Measurements from ENCODE around the gene HBG1. TPM values are rescaled to one million over a fixed set of nuclear protein-coding genes. Genes with fewer than 3 reads are reported as not detected.

The HBG1 gene
- total RNA-seq, 1 donor: not detected

DNA sequence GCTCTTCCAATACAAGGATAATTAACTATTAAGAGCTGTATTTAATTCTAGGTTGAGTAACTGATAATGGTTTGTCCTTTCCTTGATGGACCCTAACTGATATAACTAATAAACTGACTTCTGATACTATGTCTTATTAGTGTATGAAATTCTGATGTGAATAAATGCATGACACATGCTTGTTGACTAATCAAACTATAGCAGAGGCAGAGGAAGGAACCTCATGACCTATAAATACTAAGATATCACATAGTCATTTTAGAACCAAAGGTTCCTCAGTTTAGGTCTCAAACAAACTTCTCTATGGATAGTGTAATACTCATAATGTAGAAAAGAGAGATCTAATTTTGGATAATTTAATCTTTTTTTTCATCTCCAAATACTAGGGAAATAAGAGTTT is 10.6 kb downstream of the HBG1 start:
- TF ChIP-seq, protein P1, sequence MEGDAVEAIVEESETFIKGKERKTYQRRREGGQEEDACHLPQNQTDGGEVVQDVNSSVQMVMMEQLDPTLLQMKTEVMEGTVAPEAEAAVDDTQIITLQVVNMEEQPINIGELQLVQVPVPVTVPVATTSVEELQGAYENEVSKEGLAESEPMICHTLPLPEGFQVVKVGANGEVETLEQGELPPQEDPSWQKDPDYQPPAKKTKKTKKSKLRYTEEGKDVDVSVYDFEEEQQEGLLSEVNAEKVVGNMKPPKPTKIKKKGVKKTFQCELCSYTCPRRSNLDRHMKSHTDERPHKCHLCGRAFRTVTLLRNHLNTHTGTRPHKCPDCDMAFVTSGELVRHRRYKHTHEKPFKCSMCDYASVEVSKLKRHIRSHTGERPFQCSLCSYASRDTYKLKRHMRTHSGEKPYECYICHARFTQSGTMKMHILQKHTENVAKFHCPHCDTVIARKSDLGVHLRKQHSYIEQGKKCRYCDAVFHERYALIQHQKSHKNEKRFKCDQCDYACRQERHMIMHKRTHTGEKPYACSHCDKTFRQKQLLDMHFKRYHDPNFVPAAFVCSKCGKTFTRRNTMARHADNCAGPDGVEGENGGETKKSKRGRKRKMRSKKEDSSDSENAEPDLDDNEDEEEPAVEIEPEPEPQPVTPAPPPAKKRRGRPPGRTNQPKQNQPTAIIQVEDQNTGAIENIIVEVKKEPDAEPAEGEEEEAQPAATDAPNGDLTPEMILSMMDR (IDR thresholded peaks at IDR 0.05; ENCODE audit: insufficient read depth, low read depth, low read length): no peak
- H3K4me3 ChIP-seq (ENCODE audit: low read depth, low read length): no peak overlapping the region
- DNase-seq (ENCODE audit: low read depth): no peak

DNA sequence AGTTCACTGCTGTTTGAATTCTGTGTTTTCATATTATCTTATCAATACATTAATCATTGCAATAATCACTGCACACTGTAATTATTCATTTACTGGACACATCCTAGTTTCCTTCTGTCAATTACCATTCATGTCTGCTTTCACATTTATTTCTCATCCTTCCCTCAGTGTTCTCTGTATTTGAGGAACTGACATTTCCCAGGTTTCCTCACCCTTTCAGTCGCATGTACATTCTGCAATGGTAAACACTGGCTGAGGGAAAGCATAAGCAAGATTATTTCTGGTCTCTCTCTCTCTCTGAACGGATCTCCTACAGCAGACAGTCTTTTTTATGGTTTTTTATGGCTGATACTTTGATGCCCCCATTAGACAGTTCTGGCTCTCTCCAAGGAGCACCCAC is 11.2 kb downstream of the HBG1 start:
- H3K4me3 ChIP-seq (ENCODE audit: low read depth, low read length): no peak overlapping the region
- no peak for DNase-seq (ENCODE audit: low read depth)
- TF ChIP-seq, protein P1 (IDR thresholded peaks at IDR 0.05; ENCODE audit: insufficient read depth, low read depth, low read length): no peak

DNA sequence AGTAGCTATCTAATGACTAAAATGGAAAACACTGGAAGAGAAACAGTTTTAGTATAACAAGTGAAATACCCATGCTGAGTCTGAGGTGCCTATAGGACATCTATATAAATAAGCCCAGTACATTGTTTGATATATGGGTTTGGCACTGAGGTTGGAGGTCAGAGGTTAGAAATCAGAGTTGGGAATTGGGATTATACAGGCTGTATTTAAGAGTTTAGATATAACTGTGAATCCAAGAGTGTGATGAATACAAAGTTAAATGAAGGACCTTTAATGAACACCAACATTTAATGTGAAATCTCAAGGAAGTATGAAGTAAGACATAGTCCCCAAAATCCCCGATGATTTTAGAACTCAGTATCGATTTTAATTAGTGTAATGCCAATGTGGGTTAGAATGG is 12.2 kb downstream of the HBG1 start:
- TF ChIP-seq, protein P1 (IDR thresholded peaks at IDR 0.05; ENCODE audit: insufficient read depth, low read depth, low read length): no peak
- H3K4me3 ChIP-seq (ENCODE audit: low read depth, low read length): no peak overlapping the region
- DNase-seq (ENCODE audit: low read depth): no peak

DNA sequence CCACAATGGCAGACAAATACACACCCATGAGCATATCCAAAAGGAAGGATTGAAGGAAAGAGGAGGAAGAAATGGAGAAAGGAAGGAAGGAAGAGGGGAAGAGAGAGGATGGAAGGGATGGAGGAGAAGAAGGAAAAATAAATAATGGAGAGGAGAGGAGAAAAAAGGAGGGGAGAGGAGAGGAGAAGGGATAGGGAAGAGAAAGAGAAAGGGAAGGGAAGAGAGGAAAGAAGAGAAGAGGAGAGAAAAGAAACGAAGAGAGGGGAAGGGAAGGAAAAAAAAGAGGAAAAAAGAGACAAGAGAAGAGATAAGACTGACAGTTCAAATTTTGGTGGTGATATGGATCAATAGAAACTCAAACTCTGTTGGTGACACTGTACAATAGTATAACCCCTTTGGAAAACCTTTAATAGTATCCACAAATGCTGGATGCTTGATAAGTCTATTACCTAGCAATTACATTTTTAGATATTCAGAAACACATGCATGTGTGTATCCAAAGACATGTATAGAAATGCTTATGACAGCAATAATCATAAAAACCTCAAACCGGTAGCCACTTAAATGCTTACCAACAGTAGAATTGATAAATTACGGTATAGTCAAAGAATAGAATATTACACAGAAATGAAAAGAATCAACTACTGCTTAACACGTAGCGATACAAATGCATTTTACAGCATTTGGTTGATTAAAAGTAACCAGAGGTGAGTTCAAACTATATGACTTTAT is 14.1 kb downstream of the HBG1 start:
- no peak for DNase-seq (ENCODE audit: low read depth)
- H3K4me3 ChIP-seq (ENCODE audit: low read depth, low read length): no peak overlapping the region
- TF ChIP-seq, protein P1 (IDR thresholded peaks at IDR 0.05; ENCODE audit: insufficient read depth, low read depth, low read length): no peak

DNA sequence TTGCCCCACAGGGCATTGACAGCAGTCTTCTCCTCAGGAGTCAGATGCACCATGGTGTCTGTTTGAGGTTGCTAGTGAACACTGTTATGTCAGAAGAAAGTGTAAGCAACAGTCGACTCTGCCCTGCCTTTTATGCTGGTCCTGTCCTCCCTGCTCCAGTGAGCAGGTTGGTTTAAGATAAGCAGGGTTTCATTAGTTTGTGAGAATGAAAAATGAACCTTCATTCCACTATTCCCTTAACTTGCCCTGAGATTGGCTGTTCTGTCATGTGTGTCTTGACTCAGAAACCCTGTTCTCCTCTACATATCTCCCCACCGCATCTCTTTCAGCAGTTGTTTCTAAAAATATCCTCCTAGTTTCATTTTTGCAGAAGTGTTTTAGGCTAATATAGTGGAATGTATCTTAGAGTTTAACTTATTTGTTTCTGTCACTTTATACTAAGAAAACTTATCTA is 15.2 kb downstream of the HBG1 start, which contains the start of gene HBD:
Gene HBD, minus strand, starts transcription at position 103 of the 454 bp plus-strand sequence. Its CDS starts 50 bp downstream, at position 53.
- H3K4me3 ChIP-seq (ENCODE audit: low read depth, low read length): no peak within 1 kb of the TSS
- TF ChIP-seq, protein P1 (IDR thresholded peaks at IDR 0.05; ENCODE audit: insufficient read depth, low read depth, low read length): no peak
- peak; percentile 61 for DNase-seq (ENCODE audit: low read depth)

DNA sequence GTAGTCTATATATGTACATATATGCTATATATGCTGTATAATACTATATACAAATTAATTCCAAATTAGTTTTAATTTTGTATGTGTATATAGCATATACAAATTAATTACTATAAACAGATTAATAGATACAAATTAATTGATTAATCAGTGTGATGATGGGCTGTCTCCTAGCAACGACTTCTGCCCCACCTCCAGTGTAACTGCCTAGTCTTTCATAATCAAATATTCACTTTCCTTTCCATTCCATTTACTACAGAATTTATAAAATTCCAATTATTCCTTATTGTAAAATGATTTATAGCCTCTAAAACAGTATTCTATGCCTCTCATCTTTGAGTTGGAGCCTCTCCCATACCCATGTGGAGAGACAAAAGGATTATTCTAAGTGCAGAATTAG is 16.4 kb downstream of the HBG1 start:
- DNase-seq (ENCODE audit: low read depth): no peak
- no peak overlapping the region for H3K4me3 ChIP-seq (ENCODE audit: low read depth, low read length)
- TF ChIP-seq, protein P1 (IDR thresholded peaks at IDR 0.05; ENCODE audit: insufficient read depth, low read depth, low read length): no peak

Measured in fibroblast of villous mesenchyme (primary cell).